Measurements from ENCODE around the gene KCNQ1. TPM values are rescaled to one million over a fixed set of nuclear protein-coding genes. Genes with fewer than 3 reads are reported as not detected.

Gene KCNQ1
- total and polyA plus RNA-seq, 9 of the 15 experiments (the other 6 are each of a cell fraction or from before 2014, with no cell fraction given), result 0.44 TPM; not detected in 8

DNA sequence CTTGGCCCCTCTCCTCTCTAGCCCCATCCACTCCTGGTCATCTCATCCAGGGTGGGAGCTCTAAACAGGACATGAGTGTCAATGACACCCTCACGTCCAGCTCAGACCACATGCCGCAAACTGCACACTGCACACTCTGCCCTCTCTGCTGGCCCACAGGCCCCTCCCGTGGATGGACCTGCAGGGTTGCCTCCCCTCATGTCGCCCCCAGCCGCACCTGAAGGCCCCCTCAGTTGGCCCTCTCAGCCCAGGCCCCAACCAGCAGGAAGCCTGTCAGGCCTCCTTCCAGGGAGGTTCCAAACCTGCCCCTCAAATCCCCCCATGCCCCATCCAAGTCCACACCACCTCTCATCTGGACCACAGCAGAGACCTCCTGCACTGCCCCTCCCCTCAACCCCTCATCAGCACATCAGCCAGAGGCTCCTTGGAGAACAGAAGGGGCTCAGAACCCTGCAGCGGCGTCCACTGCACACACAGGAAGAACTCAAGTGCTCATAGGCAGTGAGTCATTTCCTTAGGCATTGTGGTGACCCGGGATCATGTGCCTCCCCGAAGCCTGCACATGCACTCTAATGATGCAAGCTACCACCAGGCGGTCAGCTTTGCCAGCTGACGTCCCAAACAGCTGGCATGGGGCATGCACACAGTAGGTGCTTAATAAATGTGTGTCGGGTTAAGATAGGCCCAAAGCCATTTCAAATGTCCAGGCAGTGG, 453.7 kb downstream of the KCNQ1 start (continued):
- TF ChIP-seq, protein P1, sequence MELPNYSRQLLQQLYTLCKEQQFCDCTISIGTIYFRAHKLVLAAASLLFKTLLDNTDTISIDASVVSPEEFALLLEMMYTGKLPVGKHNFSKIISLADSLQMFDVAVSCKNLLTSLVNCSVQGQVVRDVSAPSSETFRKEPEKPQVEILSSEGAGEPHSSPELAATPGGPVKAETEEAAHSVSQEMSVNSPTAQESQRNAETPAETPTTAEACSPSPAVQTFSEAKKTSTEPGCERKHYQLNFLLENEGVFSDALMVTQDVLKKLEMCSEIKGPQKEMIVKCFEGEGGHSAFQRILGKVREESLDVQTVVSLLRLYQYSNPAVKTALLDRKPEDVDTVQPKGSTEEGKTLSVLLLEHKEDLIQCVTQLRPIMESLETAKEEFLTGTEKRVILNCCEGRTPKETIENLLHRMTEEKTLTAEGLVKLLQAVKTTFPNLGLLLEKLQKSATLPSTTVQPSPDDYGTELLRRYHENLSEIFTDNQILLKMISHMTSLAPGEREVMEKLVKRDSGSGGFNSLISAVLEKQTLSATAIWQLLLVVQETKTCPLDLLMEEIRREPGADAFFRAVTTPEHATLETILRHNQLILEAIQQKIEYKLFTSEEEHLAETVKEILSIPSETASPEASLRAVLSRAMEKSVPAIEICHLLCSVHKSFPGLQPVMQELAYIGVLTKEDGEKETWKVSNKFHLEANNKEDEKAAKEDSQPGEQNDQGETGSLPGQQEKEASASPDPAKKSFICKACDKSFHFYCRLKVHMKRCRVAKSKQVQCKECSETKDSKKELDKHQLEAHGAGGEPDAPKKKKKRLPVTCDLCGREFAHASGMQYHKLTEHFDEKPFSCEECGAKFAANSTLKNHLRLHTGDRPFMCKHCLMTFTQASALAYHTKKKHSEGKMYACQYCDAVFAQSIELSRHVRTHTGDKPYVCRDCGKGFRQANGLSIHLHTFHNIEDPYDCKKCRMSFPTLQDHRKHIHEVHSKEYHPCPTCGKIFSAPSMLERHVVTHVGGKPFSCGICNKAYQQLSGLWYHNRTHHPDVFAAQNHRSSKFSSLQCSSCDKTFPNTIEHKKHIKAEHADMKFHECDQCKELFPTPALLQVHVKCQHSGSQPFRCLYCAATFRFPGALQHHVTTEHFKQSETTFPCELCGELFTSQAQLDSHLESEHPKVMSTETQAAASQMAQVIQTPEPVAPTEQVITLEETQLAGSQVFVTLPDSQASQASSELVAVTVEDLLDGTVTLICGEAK (IDR thresholded peaks at IDR 0.05), result no peak
- TF ChIP-seq, protein P1 (CRISPR knock-in tag; IDR thresholded peaks at IDR 0.05), result no peak
- TF ChIP-seq ZMIZ1 (IDR thresholded peaks at IDR 0.05; ENCODE audit: low read depth in 2 of 2, low read length in 2 of 2) (no peak), ZEB2 (IDR thresholded peaks at IDR 0.05) (no peak), CLOCK (CRISPR knock-in tag; IDR thresholded peaks at IDR 0.05; ENCODE audit: borderline replicate concordance) (no peak), RBBP5 (IDR thresholded peaks at IDR 0.05; ENCODE audit: borderline replicate concordance, insufficient read depth, low read length, poor library complexity, severe bottlenecking) (no peak), HCFC1 (IDR thresholded peaks at IDR 0.05; ENCODE audit: low read depth, low read length) (no peak), POU5F1 (IDR thresholded peaks at IDR 0.05; ENCODE audit: borderline replicate concordance, low read depth, low read length, partially characterized antibody) (no peak), BRD4 (IDR thresholded peaks at IDR 0.05) (no peak)
